ENCODE data around the gene SDF2.

DNA sequence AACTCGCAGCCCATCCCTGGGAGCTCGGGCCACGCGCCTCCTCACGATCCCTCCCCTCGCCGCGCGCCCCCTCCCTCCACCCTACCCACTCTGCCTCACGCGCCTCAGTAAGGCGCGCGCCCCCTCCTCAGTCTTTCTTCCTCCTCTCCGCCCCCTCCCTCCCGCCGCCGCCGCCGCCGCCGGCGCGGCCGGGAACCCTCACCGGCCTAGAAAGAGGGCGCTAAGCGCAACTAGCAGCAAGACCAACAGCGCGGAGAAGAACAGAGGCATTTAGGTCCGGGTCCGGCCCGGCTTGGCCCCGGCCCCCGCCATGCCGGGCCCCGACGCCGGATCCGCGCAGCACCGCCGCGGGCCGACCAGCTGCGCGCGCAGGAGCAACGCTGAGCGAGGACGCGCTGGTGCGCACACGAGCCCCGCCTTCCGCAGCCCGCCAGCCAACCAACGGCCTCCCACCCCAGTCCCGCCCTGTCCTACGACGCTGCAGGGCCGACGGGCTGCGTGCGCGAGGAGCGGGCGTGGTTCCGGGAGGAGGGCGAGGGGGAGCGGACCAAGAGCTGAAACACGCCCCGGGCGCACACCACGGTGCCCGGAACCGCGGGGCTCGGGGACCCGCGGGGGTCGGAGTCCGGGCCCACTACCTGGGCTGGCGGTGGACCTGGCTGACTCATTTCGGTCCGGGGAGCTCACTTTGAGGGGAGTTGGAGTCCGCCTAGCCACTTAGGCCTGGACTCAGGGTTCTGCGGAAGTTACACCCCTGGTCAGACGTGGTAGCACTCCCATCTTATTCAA lies 16.7 kb downstream of the SDF2 start, which contains the start of gene BLTP2:
- TF ChIP-seq, protein P1, sequence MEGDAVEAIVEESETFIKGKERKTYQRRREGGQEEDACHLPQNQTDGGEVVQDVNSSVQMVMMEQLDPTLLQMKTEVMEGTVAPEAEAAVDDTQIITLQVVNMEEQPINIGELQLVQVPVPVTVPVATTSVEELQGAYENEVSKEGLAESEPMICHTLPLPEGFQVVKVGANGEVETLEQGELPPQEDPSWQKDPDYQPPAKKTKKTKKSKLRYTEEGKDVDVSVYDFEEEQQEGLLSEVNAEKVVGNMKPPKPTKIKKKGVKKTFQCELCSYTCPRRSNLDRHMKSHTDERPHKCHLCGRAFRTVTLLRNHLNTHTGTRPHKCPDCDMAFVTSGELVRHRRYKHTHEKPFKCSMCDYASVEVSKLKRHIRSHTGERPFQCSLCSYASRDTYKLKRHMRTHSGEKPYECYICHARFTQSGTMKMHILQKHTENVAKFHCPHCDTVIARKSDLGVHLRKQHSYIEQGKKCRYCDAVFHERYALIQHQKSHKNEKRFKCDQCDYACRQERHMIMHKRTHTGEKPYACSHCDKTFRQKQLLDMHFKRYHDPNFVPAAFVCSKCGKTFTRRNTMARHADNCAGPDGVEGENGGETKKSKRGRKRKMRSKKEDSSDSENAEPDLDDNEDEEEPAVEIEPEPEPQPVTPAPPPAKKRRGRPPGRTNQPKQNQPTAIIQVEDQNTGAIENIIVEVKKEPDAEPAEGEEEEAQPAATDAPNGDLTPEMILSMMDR (IDR thresholded peaks at IDR 0.05; ENCODE audit: low read length) = no peak
- no peak for TF ChIP-seq EZH2 (IDR thresholded peaks at IDR 0.05; ENCODE audit: borderline replicate concordance, low read length)

Data from OCI-LY1 (cell line).